ENCODE data around the gene POGK. TPM values are rescaled to one million over a fixed set of nuclear protein-coding genes. Genes with fewer than 3 reads are reported as not detected.

POGK gene
- total RNA-seq: 10 to 100 TPM; 37.9 to 43.2 TPM
- polyA plus RNA-seq (2013, experiment 1 of 2): 42.6 TPM
- 42.9 TPM for polyA plus RNA-seq (2013, experiment 2 of 2)
- long read RNA-seq, experiment 1, full-length matches to known transcripts: 4 of 25 reads
- long read RNA-seq, experiment 1, partial matches to known transcripts: 7 of 25 reads
- long read RNA-seq, experiment 1, other reads (novel, unspliced or antisense): 14 of 25 reads
- long read RNA-seq, experiment 2, full-length matches to known transcripts: 58 of 124 reads
- long read RNA-seq, experiment 2, partial matches to known transcripts: 22 of 124 reads
- long read RNA-seq, experiment 2, other reads (novel, unspliced or antisense): 44 of 124 reads
- long read RNA-seq, experiment 3, full-length matches to known transcripts: 46 of 80 reads
- long read RNA-seq, experiment 3, partial matches to known transcripts: 25 of 80 reads
- long read RNA-seq, experiment 3, other reads (novel, unspliced or antisense): 9 of 80 reads
- long read RNA-seq, experiment 4, full-length matches to known transcripts: 2 of 4 reads
- long read RNA-seq, experiment 4, partial matches to known transcripts: 0 of 4 reads
- long read RNA-seq, experiment 4, other reads (novel, unspliced or antisense): 2 of 4 reads

DNA sequence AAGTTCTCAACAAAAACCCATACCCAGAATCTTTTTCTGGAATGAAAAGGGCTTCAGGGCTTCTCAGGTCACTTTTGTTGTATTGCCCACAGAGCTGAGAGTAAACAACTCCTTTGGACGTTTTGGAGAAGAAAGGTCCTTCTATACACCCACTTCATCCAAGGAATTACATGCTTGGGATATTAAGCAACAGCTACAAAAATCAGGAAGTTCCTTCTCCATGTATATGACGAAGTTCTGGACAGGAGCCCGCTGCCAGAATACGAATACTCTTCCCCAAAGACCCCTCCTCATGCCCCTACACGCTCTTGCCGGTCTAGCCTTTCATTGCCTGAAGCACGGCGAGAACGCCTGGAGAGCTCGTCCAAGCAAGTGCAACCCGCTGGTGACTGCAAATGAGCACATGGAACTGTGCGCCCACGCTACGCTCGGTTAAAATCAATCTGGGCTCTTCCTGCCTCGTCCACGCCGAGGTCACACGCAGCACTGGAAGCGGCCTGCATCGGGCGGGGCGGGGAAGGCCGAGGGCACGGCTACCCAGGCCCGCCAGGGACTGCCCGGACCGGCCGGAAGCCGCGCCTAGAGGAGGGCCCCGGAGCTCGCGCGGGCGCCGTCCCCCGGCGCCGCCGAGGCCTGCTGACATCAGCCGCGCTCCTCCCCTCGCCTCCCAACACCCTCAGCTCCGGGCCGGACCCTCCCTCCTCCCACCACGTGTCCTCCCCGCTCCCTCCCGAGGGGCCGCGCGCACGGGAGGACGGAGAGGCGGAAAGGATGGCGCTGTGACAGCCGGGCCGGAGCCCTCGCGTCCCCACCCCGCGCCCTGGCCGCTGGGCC, at the start of gene POGK:
TSS of gene POGK (plus strand) at position 710 of the 834 bp plus-strand sequence. CDS start 1,482 bp downstream, outside the sequence.
- H3K9me3 Mint-ChIP-seq: no peaks in the 10 kb centered on the region

GRCh38 chr1:166796620-166797236, 42.5 kb upstream of the POGK start:
- H3K27ac ChIP-seq (ENCODE audit: low read depth, low read length): no peak overlapping the region
- WGBS, 2 experiments (ENCODE audit: insufficient coverage in 1 of 2, insufficient read length in 1 of 2): 90 to 98% methylated on average over 10 to 23 of the region's 23 CpGs
- TF ChIP-seq, protein P1, sequence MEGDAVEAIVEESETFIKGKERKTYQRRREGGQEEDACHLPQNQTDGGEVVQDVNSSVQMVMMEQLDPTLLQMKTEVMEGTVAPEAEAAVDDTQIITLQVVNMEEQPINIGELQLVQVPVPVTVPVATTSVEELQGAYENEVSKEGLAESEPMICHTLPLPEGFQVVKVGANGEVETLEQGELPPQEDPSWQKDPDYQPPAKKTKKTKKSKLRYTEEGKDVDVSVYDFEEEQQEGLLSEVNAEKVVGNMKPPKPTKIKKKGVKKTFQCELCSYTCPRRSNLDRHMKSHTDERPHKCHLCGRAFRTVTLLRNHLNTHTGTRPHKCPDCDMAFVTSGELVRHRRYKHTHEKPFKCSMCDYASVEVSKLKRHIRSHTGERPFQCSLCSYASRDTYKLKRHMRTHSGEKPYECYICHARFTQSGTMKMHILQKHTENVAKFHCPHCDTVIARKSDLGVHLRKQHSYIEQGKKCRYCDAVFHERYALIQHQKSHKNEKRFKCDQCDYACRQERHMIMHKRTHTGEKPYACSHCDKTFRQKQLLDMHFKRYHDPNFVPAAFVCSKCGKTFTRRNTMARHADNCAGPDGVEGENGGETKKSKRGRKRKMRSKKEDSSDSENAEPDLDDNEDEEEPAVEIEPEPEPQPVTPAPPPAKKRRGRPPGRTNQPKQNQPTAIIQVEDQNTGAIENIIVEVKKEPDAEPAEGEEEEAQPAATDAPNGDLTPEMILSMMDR (conservative IDR thresholded peaks at IDR 0.05): no peak
- no peak for DNase-seq
- no peaks in the 10 kb centered on the region for H3K27me3 ChIP-seq (ENCODE audit: control insufficient read depth, insufficient read depth, low read length, poor library complexity, severe bottlenecking)
- H3K4me1 ChIP-seq (ENCODE audit: control insufficient read depth, insufficient read depth, low read length): no peaks in the 10 kb centered on the region
- H3K27me3 Mint-ChIP-seq (ENCODE audit: insufficient read depth): peaks cover 7% of the 10 kb centered on the region
- H3K4me3 Mint-ChIP-seq: no peak overlapping the region
- no peak overlapping the region for H3K27ac Mint-ChIP-seq
- H3K9me3 Mint-ChIP-seq: no peaks in the 10 kb centered on the region
- H3K9ac ChIP-seq (ENCODE audit: extremely low read depth, low read length, poor library complexity, severe bottlenecking): no peak overlapping the region
- H3K4me1 Mint-ChIP-seq: no peaks in the 10 kb centered on the region
- H3K4me3 ChIP-seq (ENCODE audit: low read length): no peak overlapping the region
- no peaks in the 10 kb centered on the region for H3K9me3 ChIP-seq (ENCODE audit: control insufficient read depth, low read length)
- H3K36me3 Mint-ChIP-seq (ENCODE audit: low read depth): no peaks in the 10 kb centered on the region
- no peaks in the 10 kb centered on the region for H3K36me3 ChIP-seq (ENCODE audit: control insufficient read depth, insufficient read depth, low read length)

More for the DNA sequence above, at the start of gene POGK:
- peaks cover 4% of the 10 kb centered on the region for H3K27me3 Mint-ChIP-seq (ENCODE audit: insufficient read depth)
- DNase-seq: peak; percentile 94
- Histone ChIP-seq H3K27ac (ENCODE audit: low read depth, low read length) (peak within 1 kb of the TSS; percentile 82), H3K4me3 (ENCODE audit: low read length) (peak within 1 kb of the TSS; percentile 92), H3K36me3 (ENCODE audit: control insufficient read depth, insufficient read depth, low read length) (peaks cover 30% of the 10 kb centered on the region), H3K27me3 (ENCODE audit: control insufficient read depth, insufficient read depth, low read length, poor library complexity, severe bottlenecking) (no peaks in the 10 kb centered on the region), H3K9ac (ENCODE audit: extremely low read depth, low read length, poor library complexity, severe bottlenecking) (peak within 1 kb of the TSS; percentile 67), H3K4me1 (ENCODE audit: control insufficient read depth, insufficient read depth, low read length) (peaks cover 10% of the 10 kb centered on the region), H3K9me3 (ENCODE audit: control insufficient read depth, low read length) (no peaks in the 10 kb centered on the region)
- H3K4me3 Mint-ChIP-seq: peak within 1 kb of the TSS; percentile 81
- peak within 1 kb of the TSS; percentile 98 for H3K27ac Mint-ChIP-seq
- peaks cover 37% of the 10 kb centered on the region for H3K4me1 Mint-ChIP-seq
- WGBS, 2 experiments (ENCODE audit: insufficient coverage in 1 of 2, insufficient read length in 1 of 2): 2% methylated on average over 17 to 63 of the region's 63 CpGs
- peaks cover 32% of the 10 kb centered on the region for H3K36me3 Mint-ChIP-seq (ENCODE audit: low read depth)
- TF ChIP-seq, protein P1 (conservative IDR thresholded peaks at IDR 0.05): no peak

DNA sequence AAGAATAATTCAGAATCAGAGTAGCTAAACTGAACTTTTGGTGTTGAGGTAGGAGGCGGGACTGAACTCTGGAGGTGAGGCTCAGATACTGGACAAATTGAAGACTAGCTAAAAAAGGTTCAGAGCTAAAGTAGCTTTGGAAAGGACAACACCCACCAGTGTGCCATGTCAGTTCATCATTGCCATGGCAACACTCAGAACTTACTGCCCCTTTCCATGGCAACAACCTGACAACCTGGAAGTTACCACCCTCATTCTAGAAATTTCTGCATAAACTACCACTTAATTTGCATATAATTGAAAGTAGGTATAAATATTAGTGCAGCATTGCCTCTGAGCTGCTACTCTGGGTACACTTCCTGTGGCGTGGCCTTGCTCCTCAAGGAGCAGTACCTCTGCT, 30.3 kb upstream of the POGK start:
- WGBS, 2 experiments (ENCODE audit: insufficient coverage in 1 of 2, insufficient read length in 1 of 2): 90 to 92% methylated on average over 2 of the region's 2 CpGs
- H3K9me3 ChIP-seq (ENCODE audit: control insufficient read depth, low read length): no peaks in the 10 kb centered on the region
- no peak overlapping the region for H3K9ac ChIP-seq (ENCODE audit: extremely low read depth, low read length, poor library complexity, severe bottlenecking)
- no peak overlapping the region for H3K27ac ChIP-seq (ENCODE audit: low read depth, low read length)
- H3K4me1 ChIP-seq (ENCODE audit: control insufficient read depth, insufficient read depth, low read length): no peaks in the 10 kb centered on the region
- no peaks in the 10 kb centered on the region for H3K36me3 Mint-ChIP-seq (ENCODE audit: low read depth)
- H3K4me3 ChIP-seq (ENCODE audit: low read length): no peak overlapping the region
- peaks cover 3% of the 10 kb centered on the region for H3K9me3 Mint-ChIP-seq
- no peak overlapping the region for H3K27ac Mint-ChIP-seq
- TF ChIP-seq, protein P1 (conservative IDR thresholded peaks at IDR 0.05): no peak
- H3K27me3 ChIP-seq (ENCODE audit: control insufficient read depth, insufficient read depth, low read length, poor library complexity, severe bottlenecking): no peaks in the 10 kb centered on the region
- H3K36me3 ChIP-seq (ENCODE audit: control insufficient read depth, insufficient read depth, low read length): no peaks in the 10 kb centered on the region
- no peaks in the 10 kb centered on the region for H3K4me1 Mint-ChIP-seq
- no peaks in the 10 kb centered on the region for H3K27me3 Mint-ChIP-seq (ENCODE audit: insufficient read depth)
- no peak overlapping the region for H3K4me3 Mint-ChIP-seq
- no peak for DNase-seq

Measured in endodermal cell (in vitro differentiated cells).